ENCODE results near the gene HDDC2.

The HDDC2 gene

GRCh38 chr6:125233202-125233601 is 68.6 kb downstream of the HDDC2 start:
- no peak overlapping the region for H3K4me3 ChIP-seq (ENCODE audit: low read length)
- H3K27me3 ChIP-seq (ENCODE audit: insufficient read depth, low read length), result no peaks in the 10 kb centered on the region
- peaks cover 13% of the 10 kb centered on the region for H3K4me1 ChIP-seq (ENCODE audit: insufficient read depth, low read length)

GRCh38 chr6:125232466-125232865 is 69.3 kb downstream of the HDDC2 start:
- H3K36me3 ChIP-seq (ENCODE audit: insufficient read depth, low read length), result no peaks in the 10 kb centered on the region
- peaks cover 13% of the 10 kb centered on the region for H3K4me1 ChIP-seq (ENCODE audit: insufficient read depth, low read length)
- H2AFZ ChIP-seq (ENCODE audit: low read depth, low read length), result no peak overlapping the region
- no peaks in the 10 kb centered on the region for H3K9me3 ChIP-seq (ENCODE audit: low read length)
- no peaks in the 10 kb centered on the region for H3K27me3 ChIP-seq (ENCODE audit: insufficient read depth, low read length)
- no peak overlapping the region for H3K4me3 ChIP-seq (ENCODE audit: low read length)

More at GRCh38 chr6:125233202-125233601, 68.6 kb downstream of the HDDC2 start:
- no peak overlapping the region for H2AFZ ChIP-seq (ENCODE audit: low read depth, low read length)
- H3K9me3 ChIP-seq (ENCODE audit: low read length), result no peaks in the 10 kb centered on the region
- no peaks in the 10 kb centered on the region for H3K36me3 ChIP-seq (ENCODE audit: insufficient read depth, low read length)

- no peaks in the 10 kb centered on the region for H3K27me3 ChIP-seq (ENCODE audit: insufficient read depth, low read length)
These were observed 70.0 kb downstream of the HDDC2 start for GRCh38 chr6:125231574-125232343.

GRCh38 chr6:125231133-125231532 is 70.6 kb downstream of the HDDC2 start:
- Histone ChIP-seq H3K4me1 (ENCODE audit: insufficient read depth, low read length) (peaks cover 13% of the 10 kb centered on the region), H2AFZ (ENCODE audit: low read depth, low read length) (no peak overlapping the region), H3K9me3 (ENCODE audit: low read length) (no peaks in the 10 kb centered on the region), H3K27me3 (ENCODE audit: insufficient read depth, low read length) (no peaks in the 10 kb centered on the region), H3K4me3 (ENCODE audit: low read length) (no peak overlapping the region), H3K36me3 (ENCODE audit: insufficient read depth, low read length) (no peaks in the 10 kb centered on the region)

More at GRCh38 chr6:125231574-125232343, 70.0 kb downstream of the HDDC2 start:
- no peak overlapping the region for H2AFZ ChIP-seq (ENCODE audit: low read depth, low read length)
- no peaks in the 10 kb centered on the region for H3K9me3 ChIP-seq (ENCODE audit: low read length)
- H3K4me1 ChIP-seq (ENCODE audit: insufficient read depth, low read length), result peaks cover 13% of the 10 kb centered on the region
- no peak overlapping the region for H3K4me3 ChIP-seq (ENCODE audit: low read length)
- no peaks in the 10 kb centered on the region for H3K36me3 ChIP-seq (ENCODE audit: insufficient read depth, low read length)

- no peak overlapping the region for H3K4me3 ChIP-seq (ENCODE audit: low read length)
- H3K36me3 ChIP-seq (ENCODE audit: insufficient read depth, low read length), result no peaks in the 10 kb centered on the region
- peaks cover 13% of the 10 kb centered on the region for H3K4me1 ChIP-seq (ENCODE audit: insufficient read depth, low read length)
- no peak overlapping the region for H2AFZ ChIP-seq (ENCODE audit: low read depth, low read length)
- H3K9me3 ChIP-seq (ENCODE audit: low read length), result no peaks in the 10 kb centered on the region
- H3K27me3 ChIP-seq (ENCODE audit: insufficient read depth, low read length), result no peaks in the 10 kb centered on the region
These were observed 71.1 kb downstream of the HDDC2 start for GRCh38 chr6:125230674-125231073.

DNA sequence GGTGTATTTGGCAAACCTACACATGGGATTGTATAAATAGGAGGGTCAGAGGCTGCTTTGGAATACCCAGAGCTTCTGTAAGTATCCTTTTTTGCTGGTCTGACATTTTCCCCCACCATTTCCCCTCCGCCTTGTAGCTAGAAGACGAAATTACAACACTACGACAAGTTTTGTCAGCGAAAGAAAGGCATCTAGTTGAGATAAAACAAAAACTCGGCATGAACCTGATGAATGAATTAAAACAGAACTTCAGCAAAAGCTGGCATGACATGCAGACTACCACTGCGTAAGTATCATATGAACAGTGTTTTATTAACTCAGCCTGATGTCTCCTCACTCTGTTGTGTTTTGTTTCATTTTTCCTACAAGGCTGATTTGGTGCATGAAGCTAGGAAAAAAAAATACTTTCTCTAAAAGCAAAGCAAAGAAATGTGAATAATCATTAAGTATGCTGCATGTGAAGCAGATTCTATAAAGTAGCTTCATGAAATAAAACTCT is 72.7 kb downstream of the HDDC2 start:
- H3K9me3 ChIP-seq (ENCODE audit: low read length), result no peaks in the 10 kb centered on the region
- no peak overlapping the region for H2AFZ ChIP-seq (ENCODE audit: low read depth, low read length)
- H3K4me3 ChIP-seq (ENCODE audit: low read length), result no peak overlapping the region
- H3K4me1 ChIP-seq (ENCODE audit: insufficient read depth, low read length), result peaks cover 13% of the 10 kb centered on the region
- H3K27me3 ChIP-seq (ENCODE audit: insufficient read depth, low read length), result no peaks in the 10 kb centered on the region
- no peaks in the 10 kb centered on the region for H3K36me3 ChIP-seq (ENCODE audit: insufficient read depth, low read length)

GRCh38 chr6:125227244-125227643 is 74.5 kb downstream of the HDDC2 start:
- H3K4me1 ChIP-seq (ENCODE audit: insufficient read depth, low read length), result peaks cover 7% of the 10 kb centered on the region
- no peaks in the 10 kb centered on the region for H3K36me3 ChIP-seq (ENCODE audit: insufficient read depth, low read length)
- H3K27me3 ChIP-seq (ENCODE audit: insufficient read depth, low read length), result no peaks in the 10 kb centered on the region
- H3K4me3 ChIP-seq (ENCODE audit: low read length), result no peak overlapping the region
- H2AFZ ChIP-seq (ENCODE audit: low read depth, low read length), result no peak overlapping the region
- no peaks in the 10 kb centered on the region for H3K9me3 ChIP-seq (ENCODE audit: low read length)

Measured in neuron (in vitro differentiated cells).